HTR-8/SVneo (cell line): ENCODE data around the gene LAMA2.
"Not testable (repeated sequence)": the region's sequence is repeated elsewhere in the genome, so short reads cannot be mapped to it uniquely, and the experiment has no call there.

Source experiments
- DNase-seq: peaks from one replicate; pipeline ENCODE4 v3.0.0; 2011; ENCODE audit warnings: low spot score, mixed read lengths; ENCODE audit not compliant: insufficient read length
- FAIRE-seq: peaks from 2 replicates; lab custom pipeline; 2011; peaks lifted over from hg19 to GRCh38; lab: Jason Lieb, UNC

Gene LAMA2

GRCh38 chr6:129053143-129053542 is 170.2 kb downstream of the LAMA2 start:
- not testable (repeated sequence) for DNase-seq, FAIRE-seq

GRCh38 chr6:129055796-129056195 is 172.9 kb downstream of the LAMA2 start:
- no peak for FAIRE-seq
- no peak for DNase-seq

GRCh38 chr6:129059650-129060049 is 176.7 kb downstream of the LAMA2 start:
- DNase-seq = no peak
- no peak for FAIRE-seq

GRCh38 chr6:129069006-129069405 is 186.1 kb downstream of the LAMA2 start:
- FAIRE-seq (no peak), DNase-seq (no peak)

GRCh38 chr6:129073051-129073450 is 190.1 kb downstream of the LAMA2 start:
- no peak for DNase-seq
- FAIRE-seq = no peak

GRCh38 chr6:129073691-129074395 is 190.9 kb downstream of the LAMA2 start:
- no peak for DNase-seq
- FAIRE-seq = no peak

GRCh38 chr6:129084406-129084805 is 201.5 kb downstream of the LAMA2 start:
- FAIRE-seq = no peak
- no peak for DNase-seq

- not testable (repeated sequence) for FAIRE-seq, DNase-seq
Measured at GRCh38 chr6:129088481-129088880, 205.5 kb downstream of the LAMA2 start.

- no peak for FAIRE-seq
Measured at GRCh38 chr6:129089357-129089756, 206.4 kb downstream of the LAMA2 start.

GRCh38 chr6:129094147-129094546 is 211.2 kb downstream of the LAMA2 start:
- no peak for DNase-seq

More at GRCh38 chr6:129089357-129089756, 206.4 kb downstream of the LAMA2 start:
- DNase-seq = no peak

GRCh38 chr6:129096651-129097290 is 213.8 kb downstream of the LAMA2 start:
- no peak for FAIRE-seq

More at GRCh38 chr6:129094147-129094546, 211.2 kb downstream of the LAMA2 start:
- no peak for FAIRE-seq

GRCh38 chr6:129098061-129098553 is 215.2 kb downstream of the LAMA2 start:
- FAIRE-seq (no peak), DNase-seq (no peak)

More at GRCh38 chr6:129096651-129097290, 213.8 kb downstream of the LAMA2 start:
- no peak for DNase-seq

GRCh38 chr6:129099696-129100095 is 216.8 kb downstream of the LAMA2 start:
- FAIRE-seq (no peak), DNase-seq (no peak)

GRCh38 chr6:129100164-129100563 is 217.2 kb downstream of the LAMA2 start:
- DNase-seq = no peak
- no peak for FAIRE-seq

GRCh38 chr6:129102741-129103140 is 219.8 kb downstream of the LAMA2 start:
- FAIRE-seq (peak; percentile 36), DNase-seq (no peak)

GRCh38 chr6:129104131-129104530 is 221.2 kb downstream of the LAMA2 start:
- DNase-seq = no peak
- no peak for FAIRE-seq

GRCh38 chr6:129104560-129104959 is 221.6 kb downstream of the LAMA2 start:
- no peak for DNase-seq
- no peak for FAIRE-seq

- DNase-seq (no peak), FAIRE-seq (no peak)
Measured at GRCh38 chr6:129105035-129105434, 222.1 kb downstream of the LAMA2 start.

- no peak for FAIRE-seq
- no peak for DNase-seq
Measured at GRCh38 chr6:129105793-129106192, 222.9 kb downstream of the LAMA2 start.

GRCh38 chr6:129108337-129108736 is 225.4 kb downstream of the LAMA2 start:
- no peak for DNase-seq
- FAIRE-seq = no peak

GRCh38 chr6:129110690-129111343 is 227.9 kb downstream of the LAMA2 start:
- DNase-seq = no peak
- FAIRE-seq = no peak
